MG63 (cell line): ENCODE measurements around the gene NGEF. TPM values are rescaled to one million over a fixed set of nuclear protein-coding genes. Genes with fewer than 3 reads are reported as not detected.

Experiments
- DNase-seq: peaks from one replicate; pipeline ENCODE4 v3.0.0-alpha.2; 2020
- H3K27me3 ChIP-seq: fragments of 250-450 bp; sonication (Bioruptor Pico); 2 replicates; pipeline ENCODE4 v1.5.1; 2020; ENCODE audit warnings: mild to moderate bottlenecking, moderate library complexity
- H3K36me3 ChIP-seq: fragments of 250-450 bp; sonication (Bioruptor Pico); 2 replicates; pipeline ENCODE4 v1.5.1; 2020; ENCODE audit warnings: mild to moderate bottlenecking, moderate library complexity
- H3K4me3 ChIP-seq: fragments of 250-450 bp; sonication (Bioruptor Pico); 2 replicates; pipeline ENCODE4 v1.5.1; 2020; ENCODE audit warnings: mild to moderate bottlenecking, moderate library complexity
- H3K9me3 ChIP-seq: fragments of 250-450 bp; sonication (Bioruptor Pico); 2 replicates; pipeline ENCODE4 v1.5.1; 2020; ENCODE audit warnings: mild to moderate bottlenecking, moderate library complexity
- total RNA-seq: library from RNA; depleted of rRNA; stranded (reverse); fragments of >200 nt; shearing (Covaris generic); gene quantifications from 2 replicates; pipeline ENCODE4 v1.2.3, GENCODE V29; 2014; ENCODE audit warnings: low replicate concordance

Gene NGEF
- total RNA-seq, 1 experiment from 2014 or later: 26.1 TPM

- Histone ChIP-seq H3K9me3 (no peaks in the 10 kb centered on the region), H3K4me3 (no peak overlapping the region), H3K27me3 (no peaks in the 10 kb centered on the region), H3K36me3 (no peaks in the 10 kb centered on the region)
- no peak for DNase-seq
Measured at GRCh38 chr2:233049194-233049761, 36.2 kb upstream of the NGEF start.

GRCh38 chr2:233048569-233049193, 35.6 kb upstream of the NGEF start:
- Histone ChIP-seq H3K27me3 (no peaks in the 10 kb centered on the region), H3K9me3 (no peaks in the 10 kb centered on the region), H3K4me3 (no peak overlapping the region), H3K36me3 (no peaks in the 10 kb centered on the region)
- DNase-seq: no peak

GRCh38 chr2:233047667-233048066, 34.6 kb upstream of the NGEF start:
- DNase-seq: no peak
- no peaks in the 10 kb centered on the region for H3K9me3 ChIP-seq
- H3K4me3 ChIP-seq: no peak overlapping the region
- no peaks in the 10 kb centered on the region for H3K27me3 ChIP-seq
- H3K36me3 ChIP-seq: no peaks in the 10 kb centered on the region

- Histone ChIP-seq H3K4me3 (no peak overlapping the region), H3K36me3 (no peaks in the 10 kb centered on the region), H3K9me3 (no peaks in the 10 kb centered on the region), H3K27me3 (no peaks in the 10 kb centered on the region)
- no peak for DNase-seq
Measured at GRCh38 chr2:233047206-233047605, 34.1 kb upstream of the NGEF start.

GRCh38 chr2:233044974-233045605, 32.0 kb upstream of the NGEF start:
- Histone ChIP-seq H3K4me3 (no peak overlapping the region), H3K27me3 (no peaks in the 10 kb centered on the region), H3K9me3 (no peaks in the 10 kb centered on the region), H3K36me3 (no peaks in the 10 kb centered on the region)
- DNase-seq: no peak

- no peaks in the 10 kb centered on the region for H3K27me3 ChIP-seq
- DNase-seq: no peak
- no peaks in the 10 kb centered on the region for H3K36me3 ChIP-seq
- H3K9me3 ChIP-seq: no peaks in the 10 kb centered on the region; the same call in 1 of the 2 replicates
- H3K4me3 ChIP-seq: no peak overlapping the region
Measured at GRCh38 chr2:233042549-233042948, 29.5 kb upstream of the NGEF start.

GRCh38 chr2:233041722-233042323, 28.8 kb upstream of the NGEF start:
- H3K27me3 ChIP-seq: no peaks in the 10 kb centered on the region
- no peaks in the 10 kb centered on the region; the same call in 1 of the 2 replicates for H3K9me3 ChIP-seq
- H3K4me3 ChIP-seq: no peak overlapping the region
- DNase-seq: no peak
- no peaks in the 10 kb centered on the region for H3K36me3 ChIP-seq

- no peak for DNase-seq
- H3K36me3 ChIP-seq: no peaks in the 10 kb centered on the region
- no peaks in the 10 kb centered on the region; the same call in 1 of the 2 replicates for H3K9me3 ChIP-seq
- no peaks in the 10 kb centered on the region for H3K27me3 ChIP-seq
- no peak overlapping the region for H3K4me3 ChIP-seq
Measured at GRCh38 chr2:233040571-233040970, 27.5 kb upstream of the NGEF start.

GRCh38 chr2:233039846-233040530, 26.9 kb upstream of the NGEF start:
- no peaks in the 10 kb centered on the region for H3K36me3 ChIP-seq
- no peaks in the 10 kb centered on the region for H3K27me3 ChIP-seq

GRCh38 chr2:233039212-233039845, 26.3 kb upstream of the NGEF start:
- H3K4me3 ChIP-seq: no peak overlapping the region
- DNase-seq: no peak
- no peaks in the 10 kb centered on the region for H3K36me3 ChIP-seq
- no peaks in the 10 kb centered on the region for H3K27me3 ChIP-seq
- no peaks in the 10 kb centered on the region; the same call in none of the 2 replicates for H3K9me3 ChIP-seq

More at GRCh38 chr2:233039846-233040530, 26.9 kb upstream of the NGEF start:
- no peak for DNase-seq
- Histone ChIP-seq H3K4me3 (no peak overlapping the region), H3K9me3 (no peaks in the 10 kb centered on the region; the same call in none of the 2 replicates)

GRCh38 chr2:233037078-233037477, 24.0 kb upstream of the NGEF start:
- H3K36me3 ChIP-seq: no peaks in the 10 kb centered on the region
- H3K9me3 ChIP-seq: no peaks in the 10 kb centered on the region; the same call in none of the 2 replicates
- no peaks in the 10 kb centered on the region for H3K27me3 ChIP-seq
- peak; percentile 60 for DNase-seq
- H3K4me3 ChIP-seq: no peak overlapping the region

- H3K4me3 ChIP-seq: no peak overlapping the region
- no peaks in the 10 kb centered on the region; the same call in none of the 2 replicates for H3K9me3 ChIP-seq
- no peaks in the 10 kb centered on the region for H3K27me3 ChIP-seq
- no peaks in the 10 kb centered on the region for H3K36me3 ChIP-seq
- no peak for DNase-seq
Measured at GRCh38 chr2:233036162-233036838, 23.2 kb upstream of the NGEF start.

- Histone ChIP-seq H3K9me3 (no peaks in the 10 kb centered on the region; the same call in none of the 2 replicates), H3K4me3 (no peak overlapping the region), H3K27me3 (no peaks in the 10 kb centered on the region), H3K36me3 (no peaks in the 10 kb centered on the region)
- no peak for DNase-seq
Measured at GRCh38 chr2:233035426-233036161, 22.5 kb upstream of the NGEF start.

- Histone ChIP-seq H3K36me3 (no peaks in the 10 kb centered on the region), H3K4me3 (no peak overlapping the region), H3K9me3 (no peaks in the 10 kb centered on the region; the same call in none of the 2 replicates), H3K27me3 (no peaks in the 10 kb centered on the region)
- DNase-seq: no peak
Measured at GRCh38 chr2:233034091-233034882, 21.2 kb upstream of the NGEF start.

- H3K36me3 ChIP-seq: no peaks in the 10 kb centered on the region
- no peak overlapping the region for H3K4me3 ChIP-seq
- H3K9me3 ChIP-seq: no peaks in the 10 kb centered on the region; the same call in none of the 2 replicates
- peak; percentile 86 for DNase-seq
- no peaks in the 10 kb centered on the region for H3K27me3 ChIP-seq
Measured at GRCh38 chr2:233033672-233034071, 20.6 kb upstream of the NGEF start.
